Fibroblast of lung (primary cell): Measurements from ENCODE around the gene RTL3. TPM values are rescaled to one million over a fixed set of nuclear protein-coding genes. Genes with fewer than 3 reads are reported as not detected.

Source experiments
- DNase-seq, 2 donors: peaks; one replicate each; pipeline versions ENCODE4 v3.0.0 to v3.0.0-alpha.2; 2010; ENCODE audit warnings: low read depth in 2 of 2
- H2AFZ ChIP-seq: 2 replicates; pipeline ENCODE4 v1.5.1; 2012; ENCODE audit warnings: low read length, control low read depth, inconsistent platforms
- H3K27ac ChIP-seq: 2 replicates; pipeline ENCODE4 v1.5.1; 2011; ENCODE audit warnings: low read length, control low read depth; ENCODE audit not compliant: insufficient read depth
- H3K27me3 ChIP-seq: 2 replicates; pipeline ENCODE4 v1.5.1; 2011; ENCODE audit warnings: mild to moderate bottlenecking, low read length; ENCODE audit not compliant: control insufficient read depth, insufficient read depth
- H3K36me3 ChIP-seq: 2 replicates; pipeline ENCODE4 v1.5.1; 2011; ENCODE audit warnings: low read length; ENCODE audit not compliant: control insufficient read depth, insufficient read depth
- H3K4me1 ChIP-seq: 2 replicates; pipeline ENCODE4 v1.5.1; 2011; ENCODE audit warnings: low read length; ENCODE audit not compliant: control insufficient read depth, insufficient read depth; ENCODE audit errors: extremely low read depth
- H3K4me2 ChIP-seq: 2 replicates; pipeline ENCODE4 v1.5.1; 2011; ENCODE audit warnings: low read length, control low read depth; ENCODE audit not compliant: insufficient read depth; ENCODE audit errors: extremely low read depth
- H3K4me3 ChIP-seq, 4 experiments: fragments of 200-600 bp in 1 of 4; sonication (generic) in 1 of 4; replicated peaks in 1 of 4; 2 replicates each; pipeline ENCODE4 v1.5.1; 2011 to 2016; ENCODE audit warnings: low read length in 4 of 4, low read depth in 3 of 4, mild to moderate bottlenecking in 3 of 4, control low read depth in 2 of 4, inconsistent platforms in 1 of 4, mixed read lengths in 1 of 4; ENCODE audit not compliant: insufficient read depth in 1 of 4; ENCODE audit errors: control extremely low read depth in 1 of 4
- H3K79me2 ChIP-seq: 2 replicates; pipeline ENCODE4 v1.5.1; 2012; ENCODE audit warnings: mild to moderate bottlenecking, low read length, inconsistent platforms; ENCODE audit not compliant: control insufficient read depth, insufficient read depth
- H3K9ac ChIP-seq: 2 replicates; pipeline ENCODE4 v1.5.1; 2011; ENCODE audit warnings: mild to moderate bottlenecking, low read length, control low read depth; ENCODE audit not compliant: insufficient read depth
- H3K9me3 ChIP-seq: 2 replicates; pipeline ENCODE4 v1.5.1; 2012; ENCODE audit warnings: low read depth, low read length; ENCODE audit not compliant: control insufficient read depth, insufficient read depth
- H4K20me1 ChIP-seq: 2 replicates; pipeline ENCODE4 v1.5.1; 2011; ENCODE audit warnings: low read length; ENCODE audit not compliant: control insufficient read depth, insufficient read depth; ENCODE audit errors: extremely low read depth
- CTCF ChIP-seq, 2 donors: IDR thresholded peaks in 1 of 2; conservative IDR thresholded peaks in 1 of 2; 1 replicate in 1 of 2; 2 replicates in 1 of 2; pipeline ENCODE4 v1.5.1; 2011 to 2012; ENCODE audit warnings: low read length in 2 of 2, control low read depth in 1 of 2, inconsistent platforms in 1 of 2, low read depth in 1 of 2, mild to moderate bottlenecking in 1 of 2
- EZH2 ChIP-seq: IDR thresholded peaks from 2 replicates; pipeline ENCODE4 v1.5.1; 2012; ENCODE audit warnings: low read length, control low read depth, mild to moderate bottlenecking; ENCODE audit errors: missing control alignments
- polyA plus RNA-seq, 2 donors: library from polyadenylated mRNA; depleted of rRNA in 1 of 2; stranded (reverse) in 1 of 2; unstranded in 1 of 2; fragments of >200 nt; gene quantifications; 2 replicates each; pipeline ENCODE4 v1.2.1, GENCODE V29; 2011 to 2012; ENCODE audit warnings: missing spikeins in 1 of 2
- total RNA-seq: library from RNA; depleted of rRNA; stranded (reverse); fragments of >200 nt; gene quantifications from 2 replicates; pipeline ENCODE4 v1.2.1, GENCODE V29; 2014

The RTL3 gene
- total and polyA plus RNA-seq, 2 donors (not counting 1 experiment from before 2014, with no cell fraction given), result 0.40 TPM; not detected in 1

GRCh38 chrX:78624962-78625909 is 33.9 kb downstream of the RTL3 start:
- DNase-seq, result no peak
- H3K79me2 ChIP-seq, result no peaks in the 10 kb centered on the region
- H3K27ac ChIP-seq, result no peak overlapping the region
- H3K9me3 ChIP-seq, result no peaks in the 10 kb centered on the region
- no peaks in the 10 kb centered on the region for H3K36me3 ChIP-seq
- no peak overlapping the region for H3K4me3 ChIP-seq
- no peaks in the 10 kb centered on the region for H3K27me3 ChIP-seq
- TF ChIP-seq EZH2 (no peak), CTCF (conservative IDR thresholded peaks at IDR 0.05 in 1 of 2, IDR thresholded peaks at IDR 0.05 in 1 of 2; ENCODE audit: low read depth in 1 of 2, low read length in 2 of 2) (no peak)
- H2AFZ ChIP-seq, result no peak overlapping the region
- H3K9ac ChIP-seq, result no peak overlapping the region
- no peaks in the 10 kb centered on the region for H3K4me1 ChIP-seq
- no peak overlapping the region for H3K4me2 ChIP-seq
- no peaks in the 10 kb centered on the region for H4K20me1 ChIP-seq

- Histone ChIP-seq H3K27me3 (no peaks in the 10 kb centered on the region), H3K79me2 (no peaks in the 10 kb centered on the region), H3K9me3 (no peaks in the 10 kb centered on the region), H3K9ac (no peak overlapping the region), H2AFZ (no peak overlapping the region), H3K4me1 (no peaks in the 10 kb centered on the region), H3K36me3 (no peaks in the 10 kb centered on the region), H3K27ac (no peak overlapping the region), H4K20me1 (no peaks in the 10 kb centered on the region), H3K4me3 (no peak overlapping the region), H3K4me2 (no peak overlapping the region)
- DNase-seq, result no peak
- TF ChIP-seq CTCF (conservative IDR thresholded peaks at IDR 0.05 in 1 of 2, IDR thresholded peaks at IDR 0.05 in 1 of 2; ENCODE audit: low read depth in 1 of 2, low read length in 2 of 2) (no peak), EZH2 (no peak)
These were observed 34.7 kb downstream of the RTL3 start for GRCh38 chrX:78624426-78624825.

- H2AFZ ChIP-seq, result no peak overlapping the region
- no peaks in the 10 kb centered on the region for H3K27me3 ChIP-seq
- H3K36me3 ChIP-seq, result no peaks in the 10 kb centered on the region
- H3K4me3 ChIP-seq, result no peak overlapping the region
- TF ChIP-seq EZH2 (no peak), CTCF (conservative IDR thresholded peaks at IDR 0.05 in 1 of 2, IDR thresholded peaks at IDR 0.05 in 1 of 2; ENCODE audit: low read depth in 1 of 2, low read length in 2 of 2) (no peak)
- DNase-seq, result no peak
- H3K79me2 ChIP-seq, result no peaks in the 10 kb centered on the region
- no peaks in the 10 kb centered on the region for H3K9me3 ChIP-seq
- no peak overlapping the region for H3K27ac ChIP-seq
- no peaks in the 10 kb centered on the region for H4K20me1 ChIP-seq
- H3K9ac ChIP-seq, result no peak overlapping the region
- H3K4me2 ChIP-seq, result no peak overlapping the region
- no peaks in the 10 kb centered on the region for H3K4me1 ChIP-seq
These were observed 36.3 kb downstream of the RTL3 start for GRCh38 chrX:78622831-78623230.
